ENCODE measurements around the gene CD247. TPM values are rescaled to one million over a fixed set of nuclear protein-coding genes. Genes with fewer than 3 reads are reported as not detected.

The CD247 gene
- total and polyA plus RNA-seq, 2 experiments from 2014 or later, result not detected

- 0 to 5% methylated on average over 1 of the region's 1 CpG for WGBS, 2 experiments (ENCODE audit: low coverage in 1 of 2, low lambda C conversion rate in 2 of 2, missing lambda C conversion rate in 2 of 2)
- H3K27ac ChIP-seq, result no peak overlapping the region
Measured at GRCh38 chr1:167465743-167466142, 52.6 kb downstream of the CD247 start.

GRCh38 chr1:167465018-167465417 is 53.3 kb downstream of the CD247 start:
- H3K79me2 ChIP-seq (ENCODE audit: insufficient read depth), result no peaks in the 10 kb centered on the region
- TF ChIP-seq EZH2phosphoT487 (IDR thresholded peaks at IDR 0.05; ENCODE audit: insufficient read depth, low read depth) (no peak), EZH2 (IDR thresholded peaks at IDR 0.05; ENCODE audit: insufficient read depth, poor library complexity, severe bottlenecking) (no peak)
- no peaks in the 10 kb centered on the region for H3K9me2 ChIP-seq (ENCODE audit: insufficient read depth)
- H3K9ac ChIP-seq, result no peak overlapping the region
- H3K4me3 ChIP-seq, result no peak overlapping the region
- H3F3A ChIP-seq (ENCODE audit: insufficient read depth), result no peaks in the 10 kb centered on the region
- no peak overlapping the region for H2AFZ ChIP-seq
- peaks cover 18% of the 10 kb centered on the region; the same call in 1 of the 2 replicates for H3K27me3 ChIP-seq (replicated peaks; ENCODE audit: insufficient read depth)
- no peaks in the 10 kb centered on the region for H3K9me3 ChIP-seq (ENCODE audit: low read depth)
- DNase-seq, result no peak
- no peak overlapping the region for H3K27ac ChIP-seq
- in situ Hi-C loops (cut with MboI), result no loop called here
- no peak overlapping the region for H3K4me2 ChIP-seq (ENCODE audit: unreplicated experiment)
- no peaks in the 10 kb centered on the region for H3K36me3 ChIP-seq (ENCODE audit: low read depth)
- WGBS, 2 experiments (ENCODE audit: low coverage in 1 of 2, low lambda C conversion rate in 2 of 2, missing lambda C conversion rate in 2 of 2), result 81 to 89% methylated on average over 2 of the region's 2 CpGs
- no peaks in the 10 kb centered on the region for H4K20me1 ChIP-seq (ENCODE audit: insufficient read depth)
- H3K4me1 ChIP-seq (ENCODE audit: insufficient read depth), result no peaks in the 10 kb centered on the region

More at GRCh38 chr1:167465743-167466142, 52.6 kb downstream of the CD247 start:
- DNase-seq, result no peak
- H3K36me3 ChIP-seq (ENCODE audit: low read depth), result no peaks in the 10 kb centered on the region
- no peak overlapping the region for H3K9ac ChIP-seq
- no peaks in the 10 kb centered on the region for H3K79me2 ChIP-seq (ENCODE audit: insufficient read depth)
- in situ Hi-C loops (cut with MboI), result no loop called here
- no peak overlapping the region for H3K4me3 ChIP-seq
- H3K9me2 ChIP-seq (ENCODE audit: insufficient read depth), result no peaks in the 10 kb centered on the region
- no peaks in the 10 kb centered on the region for H3K4me1 ChIP-seq (ENCODE audit: insufficient read depth)
- H3K9me3 ChIP-seq (ENCODE audit: low read depth), result no peaks in the 10 kb centered on the region
- no peaks in the 10 kb centered on the region for H4K20me1 ChIP-seq (ENCODE audit: insufficient read depth)
- H3F3A ChIP-seq (ENCODE audit: insufficient read depth), result no peaks in the 10 kb centered on the region
- H3K4me2 ChIP-seq (ENCODE audit: unreplicated experiment), result no peak overlapping the region
- peaks cover 18% of the 10 kb centered on the region; the same call in 1 of the 2 replicates for H3K27me3 ChIP-seq (replicated peaks; ENCODE audit: insufficient read depth)
- TF ChIP-seq EZH2phosphoT487 (IDR thresholded peaks at IDR 0.05; ENCODE audit: insufficient read depth, low read depth), result no peak
- no peak for TF ChIP-seq EZH2 (IDR thresholded peaks at IDR 0.05; ENCODE audit: insufficient read depth, poor library complexity, severe bottlenecking)
- H2AFZ ChIP-seq, result no peak overlapping the region

DNA sequence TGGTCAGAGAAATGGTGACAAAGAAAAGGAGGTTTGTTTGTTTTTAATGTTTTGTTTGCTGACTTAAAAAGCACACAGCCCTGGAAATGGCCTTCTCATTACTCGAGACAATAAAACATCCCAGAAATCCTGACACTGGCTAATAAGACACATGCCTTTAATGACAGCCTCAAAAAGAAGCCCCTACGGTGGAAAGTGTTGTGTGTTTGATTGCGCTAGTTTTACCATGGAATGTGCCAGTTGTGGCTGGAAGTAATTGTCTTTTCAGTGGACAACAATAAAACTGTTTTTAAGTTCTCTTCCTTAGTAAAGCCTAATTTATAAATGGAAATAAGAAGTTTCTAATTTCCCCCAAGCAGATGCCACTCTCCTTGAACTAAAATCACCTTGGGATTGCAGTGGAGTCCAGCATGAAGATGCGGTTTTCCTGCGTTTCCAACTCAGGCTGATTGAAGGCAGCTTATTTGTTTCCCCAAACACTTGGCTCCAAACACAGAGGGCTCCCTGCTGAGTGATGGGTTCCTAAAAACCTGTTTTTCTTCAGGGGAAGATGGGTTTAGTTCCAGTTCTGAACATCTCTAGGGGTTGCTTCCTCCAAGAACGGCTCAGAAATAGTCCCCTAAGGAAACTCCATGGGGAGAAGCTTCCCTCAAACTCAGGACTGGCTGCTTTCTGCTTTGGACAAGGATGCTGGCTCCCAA is 54.3 kb downstream of the CD247 start:
- in situ Hi-C loops (cut with MboI), result no loop called here
- Histone ChIP-seq H3K9me2 (ENCODE audit: insufficient read depth) (no peaks in the 10 kb centered on the region), H3K27me3 (replicated peaks; ENCODE audit: insufficient read depth) (peaks cover 18% of the 10 kb centered on the region; the same call in 1 of the 2 replicates), H3K27ac (no peak overlapping the region), H3K36me3 (ENCODE audit: low read depth) (no peaks in the 10 kb centered on the region), H4K20me1 (ENCODE audit: insufficient read depth) (no peaks in the 10 kb centered on the region), H3K4me3 (no peak overlapping the region), H3K9ac (no peak overlapping the region), H2AFZ (no peak overlapping the region), H3F3A (ENCODE audit: insufficient read depth) (no peaks in the 10 kb centered on the region), H3K79me2 (ENCODE audit: insufficient read depth) (no peaks in the 10 kb centered on the region), H3K4me1 (ENCODE audit: insufficient read depth) (no peaks in the 10 kb centered on the region), H3K4me2 (ENCODE audit: unreplicated experiment) (no peak overlapping the region), H3K9me3 (ENCODE audit: low read depth) (no peaks in the 10 kb centered on the region)
- TF ChIP-seq EZH2phosphoT487 (IDR thresholded peaks at IDR 0.05; ENCODE audit: insufficient read depth, low read depth), result no peak
- no peak for TF ChIP-seq EZH2 (IDR thresholded peaks at IDR 0.05; ENCODE audit: insufficient read depth, poor library complexity, severe bottlenecking)
- no peak for DNase-seq
- 54 to 65% methylated on average over 6 of the region's 6 CpGs for WGBS, 2 experiments (ENCODE audit: low coverage in 1 of 2, low lambda C conversion rate in 2 of 2, missing lambda C conversion rate in 2 of 2)

- H3K9ac ChIP-seq, result no peak overlapping the region
- H3K27me3 ChIP-seq (replicated peaks; ENCODE audit: insufficient read depth), result peaks cover 18% of the 10 kb centered on the region; the same call in 1 of the 2 replicates
- no peaks in the 10 kb centered on the region for H3K9me2 ChIP-seq (ENCODE audit: insufficient read depth)
- H3K9me3 ChIP-seq (ENCODE audit: low read depth), result no peaks in the 10 kb centered on the region
- WGBS, 2 experiments (ENCODE audit: low coverage in 1 of 2, low lambda C conversion rate in 2 of 2, missing lambda C conversion rate in 2 of 2), result 43 to 53% methylated on average over 4 of the region's 4 CpGs
- TF ChIP-seq EZH2 (IDR thresholded peaks at IDR 0.05; ENCODE audit: insufficient read depth, poor library complexity, severe bottlenecking) (no peak), EZH2phosphoT487 (IDR thresholded peaks at IDR 0.05; ENCODE audit: insufficient read depth, low read depth) (no peak)
- H3K4me3 ChIP-seq, result no peak overlapping the region
- in situ Hi-C loops (cut with MboI), result no loop called here
- no peaks in the 10 kb centered on the region for H3F3A ChIP-seq (ENCODE audit: insufficient read depth)
- no peak for DNase-seq
- H3K27ac ChIP-seq, result no peak overlapping the region
- H4K20me1 ChIP-seq (ENCODE audit: insufficient read depth), result no peaks in the 10 kb centered on the region
- no peaks in the 10 kb centered on the region for H3K79me2 ChIP-seq (ENCODE audit: insufficient read depth)
- no peak overlapping the region for H2AFZ ChIP-seq
- no peaks in the 10 kb centered on the region for H3K4me1 ChIP-seq (ENCODE audit: insufficient read depth)
- H3K4me2 ChIP-seq (ENCODE audit: unreplicated experiment), result no peak overlapping the region
- H3K36me3 ChIP-seq (ENCODE audit: low read depth), result no peaks in the 10 kb centered on the region
Measured at GRCh38 chr1:167463080-167463479, 55.2 kb downstream of the CD247 start.

All from GM23248 (cell line).